GM23338 (cell line): ENCODE data around the gene SMPDL3B. TPM values are rescaled to one million over a fixed set of nuclear protein-coding genes. Genes with fewer than 3 reads are reported as not detected.

ENCODE experiments used
- ATAC-seq: fragments of 200-7000 bp; cut with Tn5 transposase; 3 replicates; pipeline ENCODE4 v1.9.1; 2020
- DNase-seq: peaks from one replicate; pipeline ENCODE4 v3.0.0-alpha.2; 2015; ENCODE audit warnings: low spot score
- H2AFZ ChIP-seq: fragments of 200-600 bp; sonication (generic); 2 replicates; pipeline ENCODE4 v1.8.0; 2016; ENCODE audit warnings: antibody characterized with exemption, mild to moderate bottlenecking, moderate library complexity
- H3F3A ChIP-seq: fragments of 200-600 bp; sonication (generic); replicated peaks from 2 replicates; pipeline ENCODE4 v1.8.0; 2017; ENCODE audit warnings: antibody characterized with exemption, mixed run types, low read depth
- H3K27ac ChIP-seq: fragments of 200-600 bp; sonication (generic); 2 replicates; pipeline ENCODE4 v1.6.1; 2016; ENCODE audit warnings: low read depth
- H3K27me3 ChIP-seq: fragments of 200-600 bp; sonication (generic); 2 replicates; pipeline ENCODE4 v1.8.0; 2016; ENCODE audit warnings: mild to moderate bottlenecking, mixed run types, moderate library complexity; ENCODE audit not compliant: insufficient read depth
- H3K36me3 ChIP-seq: fragments of 200-600 bp; sonication (generic); 2 replicates; pipeline ENCODE4 v1.8.0; 2016; ENCODE audit warnings: mild to moderate bottlenecking; ENCODE audit not compliant: insufficient read depth
- H3K4me1 ChIP-seq: fragments of 200-600 bp; sonication (generic); 2 replicates; pipeline ENCODE4 v1.8.0; 2016; ENCODE audit warnings: mild to moderate bottlenecking, moderate library complexity; ENCODE audit not compliant: insufficient read depth
- H3K4me2 ChIP-seq: fragments of 200-600 bp; sonication (generic); 2 replicates; pipeline ENCODE4 v1.7.1; 2017; ENCODE audit warnings: mixed run types
- H3K4me3 ChIP-seq: fragments of 200-600 bp; sonication (generic); 2 replicates; pipeline ENCODE4 v1.6.1; 2016; ENCODE audit warnings: mixed run types
- H3K79me2 ChIP-seq: fragments of 200-600 bp; sonication (generic); replicated peaks from 2 replicates; pipeline ENCODE4 v1.8.0; 2017; ENCODE audit warnings: mild to moderate bottlenecking; ENCODE audit not compliant: insufficient read depth
- H3K9me2 ChIP-seq: fragments of 200-600 bp; sonication (generic); 2 replicates; pipeline ENCODE4 v1.8.0; 2017; ENCODE audit not compliant: insufficient read depth
- H4K20me1 ChIP-seq: fragments of 200-600 bp; sonication (generic); replicated peaks from 2 replicates; pipeline ENCODE4 v1.8.0; 2017; ENCODE audit warnings: mild to moderate bottlenecking; ENCODE audit not compliant: insufficient read depth
- H3K27ac Mint-ChIP-seq: 2 replicates; pipeline ENCODE4 v1.8.0; 2020; ENCODE audit warnings: inconsistent platforms, mild to moderate bottlenecking, moderate library complexity, mixed read lengths
- H3K27me3 Mint-ChIP-seq: 3 replicates; pipeline ENCODE4 v1.8.0; 2022; ENCODE audit warnings: low read depth, mild to moderate bottlenecking, moderate library complexity, mixed read lengths, inconsistent platforms; ENCODE audit not compliant: insufficient read depth, poor library complexity
- H3K36me3 Mint-ChIP-seq: 3 replicates; pipeline ENCODE4 v1.8.0; 2021; ENCODE audit warnings: low read depth, mild to moderate bottlenecking, inconsistent platforms, moderate library complexity, mixed read lengths
- H3K4me1 Mint-ChIP-seq: 3 replicates; pipeline ENCODE4 v1.8.0; 2020; ENCODE audit warnings: mild to moderate bottlenecking, inconsistent platforms, mixed read lengths
- H3K4me3 Mint-ChIP-seq: 3 replicates; pipeline ENCODE4 v1.8.0; 2021; ENCODE audit warnings: moderate library complexity, mild to moderate bottlenecking, inconsistent platforms, mixed read lengths
- H3K9me3 Mint-ChIP-seq: 3 replicates; pipeline ENCODE4 v1.8.0; 2020; ENCODE audit warnings: moderate library complexity, mild to moderate bottlenecking, inconsistent platforms, mixed read lengths
- CREB1 ChIP-seq: fragments of 250-450 bp; sonication (Bioruptor Pico); IDR thresholded peaks from 2 replicates; pipeline ENCODE4 v1.5.0; 2020; ENCODE audit warnings: low read depth, mild to moderate bottlenecking, moderate library complexity
- CTCF ChIP-seq, 2 experiments: fragments of 200-600 bp in 1 of 2; sonication (generic) in 1 of 2; conservative IDR thresholded peaks; 2 replicates each; pipeline versions ENCODE4 v1.5.1 to v1.6.1; 2016 to 2017; ENCODE audit warnings: antibody characterized with exemption in 2 of 2, low read depth in 2 of 2, mild to moderate bottlenecking in 2 of 2, moderate library complexity in 1 of 2
- EZH2 ChIP-seq: fragments of 200-600 bp; sonication (generic); IDR thresholded peaks from one replicate; pipeline ENCODE4 v1.8.0; 2017; ENCODE audit warnings: antibody characterized with exemption, mild to moderate bottlenecking, low read depth; ENCODE audit not compliant: unreplicated experiment
- EZH2phosphoT487 ChIP-seq: fragments of 200-600 bp; sonication (generic); IDR thresholded peaks from one replicate; pipeline ENCODE4 v1.8.1; 2018; ENCODE audit warnings: antibody characterized with exemption; ENCODE audit not compliant: unreplicated experiment
- JUNB ChIP-seq: IDR thresholded peaks from one replicate; pipeline ENCODE4 v1.6.1; 2016; ENCODE audit warnings: antibody characterized with exemption; ENCODE audit not compliant: unreplicated experiment
- NANOG ChIP-seq: IDR thresholded peaks from 2 replicates; pipeline ENCODE4 v1.6.1; 2016; ENCODE audit warnings: antibody characterized with exemption, borderline replicate concordance
- POLR2AphosphoS5 ChIP-seq: IDR thresholded peaks from 2 replicates; pipeline ENCODE4 v1.6.1; 2016; ENCODE audit warnings: antibody characterized with exemption, low read depth
- REST ChIP-seq: IDR thresholded peaks from one replicate; pipeline ENCODE4 v1.6.1; 2018; ENCODE audit warnings: antibody characterized with exemption; ENCODE audit not compliant: unreplicated experiment
- STAT1 ChIP-seq: IDR thresholded peaks from one replicate; pipeline ENCODE4 v1.6.1; 2016; ENCODE audit warnings: antibody characterized with exemption; ENCODE audit not compliant: unreplicated experiment
- ZNF114 ChIP-seq: fragments of 250-450 bp; sonication (Bioruptor Pico); IDR thresholded peaks from 2 replicates; pipeline ENCODE4 v1.5.0; 2020; ENCODE audit warnings: mild to moderate bottlenecking, moderate library complexity
- ZNF331 ChIP-seq: fragments of 250-450 bp; sonication (Bioruptor Pico); IDR thresholded peaks from 2 replicates; pipeline ENCODE4 v1.5.0; 2020; ENCODE audit warnings: low read depth, mild to moderate bottlenecking, moderate library complexity
- polyA plus RNA-seq: library from polyadenylated mRNA; unstranded; fragments of >200 nt; fragmentation: Nextera tagmentation; extraction: Ambion mirVana; gene quantifications from 2 replicates; pipeline ENCODE4 v1.2.1, GENCODE V29; 2016
- total RNA-seq: library from RNA; depleted of rRNA; stranded (reverse); fragments of >200 nt; shearing (Covaris generic); gene quantifications from 2 replicates; pipeline ENCODE4 v1.2.3, GENCODE V29; 2014
- TF ChIP-seq, protein P1 (sequence below): IDR thresholded peaks from 2 replicates; pipeline ENCODE4 v1.6.1; 2016; ENCODE audit warnings: antibody characterized with exemption
- TF ChIP-seq, protein P2 (sequence below): fragments of 250-450 bp; sonication (Bioruptor Pico); IDR thresholded peaks from 2 replicates; pipeline ENCODE4 v1.5.0; 2020; ENCODE audit warnings: mild to moderate bottlenecking, moderate library complexity

The SMPDL3B gene
- total and polyA plus RNA-seq, 2 experiments from 2014 or later: 39.5 to 83.1 TPM

GRCh38 chr1:27938488-27938887 lies 3.7 kb downstream of the SMPDL3B start:
- Mint-ChIP-seq H3K27ac (no peak overlapping the region), H3K27me3 (peaks cover 10% of the 10 kb centered on the region), H3K36me3 (peaks cover 14% of the 10 kb centered on the region), H3K4me3 (peak overlapping the region; percentile 48; the same call in 1 of the 3 replicates), H3K4me1 (peaks cover 45% of the 10 kb centered on the region), H3K9me3 (no peaks in the 10 kb centered on the region)
- Histone ChIP-seq H2AFZ (no peak overlapping the region), H3K4me2 (peak overlapping the region; percentile 91), H3K27ac (peak overlapping the region; percentile 93; the same call in 1 of the 2 replicates), H3K4me3 (peak overlapping the region; percentile 69), H4K20me1 (peaks cover 6% of the 10 kb centered on the region), H3K36me3 (0 out of 2 replicates have a peak, but pooled peaks cover 6% of the 10 kb centered on the region), H3K79me2 (peaks cover 51% of the 10 kb centered on the region), H3K9me2 (no peaks in the 10 kb centered on the region), H3F3A (peaks cover 21% of the 10 kb centered on the region), H3K27me3 (no peaks in the 10 kb centered on the region), H3K4me1 (peaks cover 35% of the 10 kb centered on the region)
- TF ChIP-seq CREB1 (CRISPR knock-in tag) (no peak), POLR2AphosphoS5 (no peak), CTCF (conservative IDR thresholded peaks at IDR 0.05; ENCODE audit: low read depth in 2 of 2) (no peak), ZNF331 (CRISPR knock-in tag) (no peak), EZH2 (no peak), EZH2phosphoT487 (no peak), STAT1 (no peak), REST (no peak), JUNB (no peak), NANOG (no peak), ZNF114 (CRISPR knock-in tag) (no peak)
- TF ChIP-seq, protein P1, sequence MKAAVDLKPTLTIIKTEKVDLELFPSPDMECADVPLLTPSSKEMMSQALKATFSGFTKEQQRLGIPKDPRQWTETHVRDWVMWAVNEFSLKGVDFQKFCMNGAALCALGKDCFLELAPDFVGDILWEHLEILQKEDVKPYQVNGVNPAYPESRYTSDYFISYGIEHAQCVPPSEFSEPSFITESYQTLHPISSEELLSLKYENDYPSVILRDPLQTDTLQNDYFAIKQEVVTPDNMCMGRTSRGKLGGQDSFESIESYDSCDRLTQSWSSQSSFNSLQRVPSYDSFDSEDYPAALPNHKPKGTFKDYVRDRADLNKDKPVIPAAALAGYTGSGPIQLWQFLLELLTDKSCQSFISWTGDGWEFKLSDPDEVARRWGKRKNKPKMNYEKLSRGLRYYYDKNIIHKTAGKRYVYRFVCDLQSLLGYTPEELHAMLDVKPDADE: no peak
- TF ChIP-seq, protein P2, sequence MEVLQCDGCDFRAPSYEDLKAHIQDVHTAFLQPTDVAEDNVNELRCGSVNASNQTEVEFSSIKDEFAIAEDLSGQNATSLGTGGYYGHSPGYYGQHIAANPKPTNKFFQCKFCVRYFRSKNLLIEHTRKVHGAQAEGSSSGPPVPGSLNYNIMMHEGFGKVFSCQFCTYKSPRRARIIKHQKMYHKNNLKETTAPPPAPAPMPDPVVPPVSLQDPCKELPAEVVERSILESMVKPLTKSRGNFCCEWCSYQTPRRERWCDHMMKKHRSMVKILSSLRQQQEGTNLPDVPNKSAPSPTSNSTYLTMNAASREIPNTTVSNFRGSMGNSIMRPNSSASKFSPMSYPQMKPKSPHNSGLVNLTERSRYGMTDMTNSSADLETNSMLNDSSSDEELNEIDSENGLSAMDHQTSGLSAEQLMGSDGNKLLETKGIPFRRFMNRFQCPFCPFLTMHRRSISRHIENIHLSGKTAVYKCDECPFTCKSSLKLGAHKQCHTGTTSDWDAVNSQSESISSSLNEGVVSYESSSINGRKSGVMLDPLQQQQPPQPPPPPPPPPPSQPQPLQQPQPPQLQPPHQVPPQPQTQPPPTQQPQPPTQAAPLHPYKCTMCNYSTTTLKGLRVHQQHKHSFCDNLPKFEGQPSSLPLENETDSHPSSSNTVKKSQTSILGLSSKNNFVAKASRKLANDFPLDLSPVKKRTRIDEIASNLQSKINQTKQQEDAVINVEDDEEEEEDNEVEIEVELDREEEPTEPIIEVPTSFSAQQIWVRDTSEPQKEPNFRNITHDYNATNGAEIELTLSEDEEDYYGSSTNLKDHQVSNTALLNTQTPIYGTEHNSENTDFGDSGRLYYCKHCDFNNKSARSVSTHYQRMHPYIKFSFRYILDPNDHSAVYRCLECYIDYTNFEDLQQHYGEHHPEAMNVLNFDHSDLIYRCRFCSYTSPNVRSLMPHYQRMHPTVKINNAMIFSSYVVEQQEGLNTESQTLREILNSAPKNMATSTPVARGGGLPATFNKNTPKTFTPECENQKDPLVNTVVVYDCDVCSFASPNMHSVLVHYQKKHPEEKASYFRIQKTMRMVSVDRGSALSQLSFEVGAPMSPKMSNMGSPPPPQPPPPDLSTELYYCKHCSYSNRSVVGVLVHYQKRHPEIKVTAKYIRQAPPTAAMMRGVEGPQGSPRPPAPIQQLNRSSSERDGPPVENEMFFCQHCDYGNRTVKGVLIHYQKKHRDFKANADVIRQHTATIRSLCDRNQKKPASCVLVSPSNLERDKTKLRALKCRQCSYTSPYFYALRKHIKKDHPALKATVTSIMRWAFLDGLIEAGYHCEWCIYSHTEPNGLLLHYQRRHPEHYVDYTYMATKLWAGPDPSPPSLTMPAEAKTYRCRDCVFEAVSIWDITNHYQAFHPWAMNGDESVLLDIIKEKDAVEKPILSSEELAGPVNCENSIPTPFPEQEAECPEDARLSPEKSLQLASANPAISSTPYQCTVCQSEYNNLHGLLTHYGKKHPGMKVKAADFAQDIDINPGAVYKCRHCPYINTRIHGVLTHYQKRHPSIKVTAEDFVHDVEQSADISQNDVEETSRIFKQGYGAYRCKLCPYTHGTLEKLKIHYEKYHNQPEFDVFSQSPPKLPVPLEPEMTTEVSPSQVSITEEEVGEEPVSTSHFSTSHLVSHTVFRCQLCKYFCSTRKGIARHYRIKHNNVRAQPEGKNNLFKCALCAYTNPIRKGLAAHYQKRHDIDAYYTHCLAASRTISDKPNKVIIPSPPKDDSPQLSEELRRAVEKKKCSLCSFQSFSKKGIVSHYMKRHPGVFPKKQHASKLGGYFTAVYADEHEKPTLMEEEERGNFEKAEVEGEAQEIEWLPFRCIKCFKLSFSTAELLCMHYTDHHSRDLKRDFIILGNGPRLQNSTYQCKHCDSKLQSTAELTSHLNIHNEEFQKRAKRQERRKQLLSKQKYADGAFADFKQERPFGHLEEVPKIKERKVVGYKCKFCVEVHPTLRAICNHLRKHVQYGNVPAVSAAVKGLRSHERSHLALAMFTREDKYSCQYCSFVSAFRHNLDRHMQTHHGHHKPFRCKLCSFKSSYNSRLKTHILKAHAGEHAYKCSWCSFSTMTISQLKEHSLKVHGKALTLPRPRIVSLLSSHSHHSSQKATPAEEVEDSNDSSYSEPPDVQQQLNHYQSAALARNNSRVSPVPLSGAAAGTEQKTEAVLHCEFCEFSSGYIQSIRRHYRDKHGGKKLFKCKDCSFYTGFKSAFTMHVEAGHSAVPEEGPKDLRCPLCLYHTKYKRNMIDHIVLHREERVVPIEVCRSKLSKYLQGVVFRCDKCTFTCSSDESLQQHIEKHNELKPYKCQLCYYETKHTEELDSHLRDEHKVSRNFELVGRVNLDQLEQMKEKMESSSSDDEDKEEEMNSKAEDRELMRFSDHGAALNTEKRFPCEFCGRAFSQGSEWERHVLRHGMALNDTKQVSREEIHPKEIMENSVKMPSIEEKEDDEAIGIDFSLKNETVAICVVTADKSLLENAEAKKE (CRISPR knock-in tag): no peak
- ATAC-seq (no peak), DNase-seq (no peak)
